HepG2 (cell line): ENCODE data around the gene OXSM. TPM values are rescaled to one million over a fixed set of nuclear protein-coding genes. Genes with fewer than 3 reads are reported as not detected.

Experiments used
- ATM ChIP-seq: fragments of 450-650 bp; IDR thresholded peaks from 2 replicates; pipeline ENCODE4 v1.7.1; 2017; ENCODE audit warnings: mild to moderate bottlenecking, borderline replicate concordance
- EHMT2 ChIP-seq: fragments of 200-600 bp; sonication (generic); IDR thresholded peaks from 2 replicates; pipeline ENCODE4 v1.7.0; 2017; ENCODE audit warnings: antibody characterized with exemption, low read depth, low read length, borderline replicate concordance
- MAZ ChIP-seq, 2 experiments: sonication (generic) in 1 of 2; formaldehyde crosslinking in 1 of 2; IDR thresholded peaks; 2 replicates each; pipeline versions ENCODE4 v1.5.0 to v1.6.1; 2012 to 2020; ENCODE audit warnings: low read depth in 2 of 2, mild to moderate bottlenecking in 2 of 2, borderline replicate concordance in 1 of 2, improper control_type of control experiment in 1 of 2, low read length in 1 of 2, missing genetic modification reagents in 1 of 2, moderate library complexity in 1 of 2
- MIER2 ChIP-seq: IDR thresholded peaks from 2 replicates; pipeline ENCODE4 v1.6.1; 2016; ENCODE audit warnings: missing biosample characterization, missing genetic modification reagents
- MTF1 ChIP-seq: sonication (generic); formaldehyde crosslinking; IDR thresholded peaks from 2 replicates; pipeline ENCODE4 v1.5.0; 2020; ENCODE audit warnings: missing genetic modification reagents
- PCBP1 ChIP-seq: fragments of 200-400 bp; formaldehyde crosslinking; IDR thresholded peaks from 2 replicates; pipeline ENCODE4 v1.6.1; 2017; ENCODE audit warnings: mild to moderate bottlenecking, low read depth, low read length, borderline replicate concordance
- PLRG1 ChIP-seq: fragments of 450-650 bp; conservative IDR thresholded peaks from 2 replicates; pipeline ENCODE4 v1.6.1; 2016
- SETDB1 ChIP-seq: sonication (generic); formaldehyde crosslinking; IDR thresholded peaks from 2 replicates; pipeline ENCODE4 v1.5.1; 2020; ENCODE audit warnings: missing genetic modification reagents, mild to moderate bottlenecking, borderline replicate concordance
- SIX4 ChIP-seq: sonication (generic); formaldehyde crosslinking; IDR thresholded peaks from 2 replicates; pipeline ENCODE4 v1.4.0; 2020; ENCODE audit warnings: missing genetic modification reagents
- ZNF101 ChIP-seq: sonication (generic); formaldehyde crosslinking; IDR thresholded peaks from 2 replicates; pipeline ENCODE4 v1.4.0; 2020; ENCODE audit warnings: mild to moderate bottlenecking, low read depth, missing genetic modification reagents, borderline replicate concordance
- ZNF367 ChIP-seq: sonication (generic); formaldehyde crosslinking; IDR thresholded peaks from 2 replicates; pipeline ENCODE4 v1.4.0; 2020; ENCODE audit warnings: missing genetic modification reagents, borderline replicate concordance
- ZNF570 ChIP-seq: sonication (generic); formaldehyde crosslinking; IDR thresholded peaks from 2 replicates; pipeline ENCODE4 v1.4.0; 2020; ENCODE audit warnings: mild to moderate bottlenecking, missing genetic modification reagents, borderline replicate concordance
- ZNF674 ChIP-seq: sonication (generic); formaldehyde crosslinking; IDR thresholded peaks from 2 replicates; pipeline ENCODE4 v1.5.0; 2020; ENCODE audit warnings: low read depth, mild to moderate bottlenecking, missing genetic modification reagents
- ZNF775 ChIP-seq: sonication (generic); formaldehyde crosslinking; IDR thresholded peaks from 2 replicates; pipeline ENCODE4 v1.4.0; 2020; ENCODE audit warnings: missing genetic modification reagents, mild to moderate bottlenecking, moderate library complexity, borderline replicate concordance
- ZSCAN20 ChIP-seq: sonication (generic); formaldehyde crosslinking; IDR thresholded peaks from 2 replicates; pipeline ENCODE4 v1.4.0; 2020; ENCODE audit warnings: missing genetic modification reagents, mild to moderate bottlenecking, borderline replicate concordance
- ZSCAN29 ChIP-seq: sonication (generic); formaldehyde crosslinking; conservative IDR thresholded peaks from 2 replicates; pipeline ENCODE4 v1.4.0; 2020; ENCODE audit warnings: mild to moderate bottlenecking, missing genetic modification reagents
- polyA plus RNA-seq, 8 experiments: library from polyadenylated mRNA; depleted of rRNA in 3 of 8; stranded (reverse) in 7 of 8; unstranded in 1 of 8; fragments of >200 nt; fragmentation: Illumina TruSeq in 4 of 8; extraction: Trizol in 4 of 8; gene quantifications; 2 replicates each; pipeline versions ENCODE4 v1.2.1 to v1.2.3, GENCODE V29; 2011 to 2016; ENCODE audit warnings: low read depth in 4 of 8, missing spikeins in 1 of 8, mixed read lengths in 1 of 8; ENCODE audit not compliant: insufficient read depth in 1 of 8
- total RNA-seq, 5 experiments: library from RNA; depleted of rRNA; stranded (reverse); fragments of >200 nt; fragmentation: Illumina TruSeq; extraction: Trizol; gene quantifications; 2 replicates each; pipeline ENCODE4 v1.2.3, GENCODE V29; 2016; ENCODE audit warnings: low read depth in 1 of 5
- TF ChIP-seq, protein P1 (sequence below): sonication (generic); formaldehyde crosslinking; IDR thresholded peaks from 2 replicates; pipeline ENCODE4 v1.4.0; 2020; ENCODE audit warnings: missing genetic modification reagents
- TF ChIP-seq, protein P2 (sequence below): sonication (generic); formaldehyde crosslinking; IDR thresholded peaks from 2 replicates; pipeline ENCODE4 v1.5.0; 2020; ENCODE audit warnings: missing genetic modification reagents
- TF ChIP-seq, protein P3 (sequence below): sonication (generic); formaldehyde crosslinking; IDR thresholded peaks from 2 replicates; pipeline ENCODE4 v1.4.0; 2020; ENCODE audit warnings: mild to moderate bottlenecking, missing genetic modification reagents
- TF ChIP-seq, protein P4 (sequence below): sonication (generic); formaldehyde crosslinking; IDR thresholded peaks from 2 replicates; pipeline ENCODE4 v1.5.0; 2020; ENCODE audit warnings: missing genetic modification reagents
- TF ChIP-seq, protein P5 (sequence below): sonication (generic); formaldehyde crosslinking; IDR thresholded peaks from 2 replicates; pipeline ENCODE4 v1.5.0; 2020; ENCODE audit warnings: mild to moderate bottlenecking, missing genetic modification reagents, moderate library complexity

Gene OXSM
- total and polyA plus RNA-seq, 2 of the 13 experiments (the other 11 are each of a cell fraction or from before 2014, with no cell fraction given) = 18.2 to 34.4 TPM

DNA sequence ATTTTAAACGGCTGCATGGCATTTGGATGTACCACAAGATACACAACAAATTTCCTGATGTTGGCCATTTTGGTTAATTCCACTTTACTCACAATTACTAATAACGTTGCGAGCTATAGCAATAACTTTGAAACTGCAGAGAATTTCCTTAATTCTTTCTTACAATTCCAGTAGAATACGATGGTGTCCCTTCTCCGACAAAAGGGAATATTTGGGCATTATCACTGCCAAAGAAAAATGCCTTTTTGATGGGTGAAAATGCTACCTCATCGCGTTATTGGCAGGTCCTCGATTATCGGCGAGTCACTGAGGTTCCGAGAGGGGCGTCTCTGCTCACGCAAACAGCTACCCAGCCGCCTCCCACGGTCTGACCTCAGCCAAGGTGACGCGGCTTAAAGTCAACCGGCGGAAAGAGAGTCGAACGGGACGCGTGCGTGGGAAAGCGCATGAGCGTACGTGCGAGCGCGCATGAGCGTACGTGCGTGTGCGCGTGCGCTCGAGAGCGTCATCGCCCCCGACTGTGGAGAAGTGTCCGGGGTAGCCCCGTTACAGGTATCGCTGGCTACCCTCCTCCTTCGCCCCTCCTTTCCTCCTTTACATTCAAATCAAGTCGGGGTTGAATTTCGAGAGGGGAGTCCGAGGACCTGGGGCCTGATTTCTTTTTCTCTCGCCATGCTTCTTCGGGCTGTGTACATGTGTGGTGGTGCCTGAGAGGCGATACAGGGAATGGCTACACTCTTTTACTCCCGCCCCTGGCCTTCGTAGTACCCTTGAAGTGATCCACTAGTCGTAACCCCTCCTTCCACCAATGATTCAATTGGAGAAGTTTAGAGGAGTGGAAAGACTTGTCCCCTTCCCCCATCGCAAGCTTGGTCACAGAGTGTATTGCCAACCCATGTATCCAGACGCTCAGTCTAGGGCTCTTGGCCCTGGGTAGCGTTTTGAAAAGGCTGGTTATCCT lies at the start of gene OXSM (continued):
- no peak for TF ChIP-seq SETDB1 (CRISPR knock-in tag)
- no peak for TF ChIP-seq EHMT2
- 0 out of 2 replicates have a peak, but pooled peaks have one; percentile 24 for TF ChIP-seq ZNF775 (CRISPR knock-in tag)
- TF ChIP-seq ZSCAN29 (CRISPR knock-in tag) = peak; percentile 55; the same call in 1 of the 2 replicates
- TF ChIP-seq, protein P1, sequence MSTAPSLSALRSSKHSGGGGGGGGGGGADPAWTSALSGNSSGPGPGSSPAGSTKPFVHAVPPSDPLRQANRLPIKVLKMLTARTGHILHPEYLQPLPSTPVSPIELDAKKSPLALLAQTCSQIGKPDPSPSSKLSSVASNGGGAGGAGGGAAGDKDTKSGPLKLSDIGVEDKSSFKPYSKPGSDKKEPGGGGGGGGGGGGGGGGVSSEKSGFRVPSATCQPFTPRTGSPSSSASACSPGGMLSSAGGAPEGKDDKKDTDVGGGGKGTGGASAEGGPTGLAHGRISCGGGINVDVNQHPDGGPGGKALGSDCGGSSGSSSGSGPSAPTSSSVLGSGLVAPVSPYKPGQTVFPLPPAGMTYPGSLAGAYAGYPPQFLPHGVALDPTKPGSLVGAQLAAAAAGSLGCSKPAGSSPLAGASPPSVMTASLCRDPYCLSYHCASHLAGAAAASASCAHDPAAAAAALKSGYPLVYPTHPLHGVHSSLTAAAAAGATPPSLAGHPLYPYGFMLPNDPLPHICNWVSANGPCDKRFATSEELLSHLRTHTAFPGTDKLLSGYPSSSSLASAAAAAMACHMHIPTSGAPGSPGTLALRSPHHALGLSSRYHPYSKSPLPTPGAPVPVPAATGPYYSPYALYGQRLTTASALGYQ (CRISPR knock-in tag) = 0 out of 2 replicates have a peak, but pooled peaks have one; percentile 63
- TF ChIP-seq, protein P2, sequence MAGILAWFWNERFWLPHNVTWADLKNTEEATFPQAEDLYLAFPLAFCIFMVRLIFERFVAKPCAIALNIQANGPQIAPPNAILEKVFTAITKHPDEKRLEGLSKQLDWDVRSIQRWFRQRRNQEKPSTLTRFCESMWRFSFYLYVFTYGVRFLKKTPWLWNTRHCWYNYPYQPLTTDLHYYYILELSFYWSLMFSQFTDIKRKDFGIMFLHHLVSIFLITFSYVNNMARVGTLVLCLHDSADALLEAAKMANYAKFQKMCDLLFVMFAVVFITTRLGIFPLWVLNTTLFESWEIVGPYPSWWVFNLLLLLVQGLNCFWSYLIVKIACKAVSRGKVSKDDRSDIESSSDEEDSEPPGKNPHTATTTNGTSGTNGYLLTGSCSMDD (CRISPR knock-in tag) = no peak
- TF ChIP-seq ZSCAN20 = 0 out of 2 replicates have a peak, but pooled peaks have one; percentile 12
- no peak for TF ChIP-seq ZNF570 (CRISPR knock-in tag)
- no peak for TF ChIP-seq MAZ (IDR thresholded peaks at IDR 0.05; ENCODE audit: borderline replicate concordance, low read depth, low read length)
- peak; percentile 74 for TF ChIP-seq MAZ (CRISPR knock-in tag; IDR thresholded peaks at IDR 0.05; ENCODE audit: low read depth)
- no peak for TF ChIP-seq SIX4 (CRISPR knock-in tag)
- no peak for TF ChIP-seq ATM
- TF ChIP-seq, protein P3, sequence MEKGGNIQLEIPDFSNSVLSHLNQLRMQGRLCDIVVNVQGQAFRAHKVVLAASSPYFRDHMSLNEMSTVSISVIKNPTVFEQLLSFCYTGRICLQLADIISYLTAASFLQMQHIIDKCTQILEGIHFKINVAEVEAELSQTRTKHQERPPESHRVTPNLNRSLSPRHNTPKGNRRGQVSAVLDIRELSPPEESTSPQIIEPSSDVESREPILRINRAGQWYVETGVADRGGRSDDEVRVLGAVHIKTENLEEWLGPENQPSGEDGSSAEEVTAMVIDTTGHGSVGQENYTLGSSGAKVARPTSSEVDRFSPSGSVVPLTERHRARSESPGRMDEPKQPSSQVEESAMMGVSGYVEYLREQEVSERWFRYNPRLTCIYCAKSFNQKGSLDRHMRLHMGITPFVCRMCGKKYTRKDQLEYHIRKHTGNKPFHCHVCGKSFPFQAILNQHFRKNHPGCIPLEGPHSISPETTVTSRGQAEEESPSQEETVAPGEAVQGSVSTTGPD = no peak
- TF ChIP-seq ZNF367 (CRISPR knock-in tag) = peak; percentile 24; the same call in 1 of the 2 replicates
- no peak for TF ChIP-seq PCBP1
- TF ChIP-seq, protein P4, sequence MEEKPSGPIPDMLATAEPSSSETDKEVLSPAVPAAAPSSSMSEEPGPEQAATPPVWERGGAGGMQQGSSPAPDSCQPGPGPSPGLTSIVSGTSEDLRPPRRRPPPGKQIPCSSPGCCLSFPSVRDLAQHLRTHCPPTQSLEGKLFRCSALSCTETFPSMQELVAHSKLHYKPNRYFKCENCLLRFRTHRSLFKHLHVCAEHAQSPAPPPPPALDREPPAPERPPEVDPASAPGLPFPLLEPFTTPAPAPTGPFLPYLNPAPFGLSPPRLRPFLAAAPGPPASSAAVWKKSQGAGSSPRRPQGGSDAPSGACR (CRISPR knock-in tag) = peak; percentile 91
- TF ChIP-seq PLRG1 = no peak
- TF ChIP-seq, protein P5, sequence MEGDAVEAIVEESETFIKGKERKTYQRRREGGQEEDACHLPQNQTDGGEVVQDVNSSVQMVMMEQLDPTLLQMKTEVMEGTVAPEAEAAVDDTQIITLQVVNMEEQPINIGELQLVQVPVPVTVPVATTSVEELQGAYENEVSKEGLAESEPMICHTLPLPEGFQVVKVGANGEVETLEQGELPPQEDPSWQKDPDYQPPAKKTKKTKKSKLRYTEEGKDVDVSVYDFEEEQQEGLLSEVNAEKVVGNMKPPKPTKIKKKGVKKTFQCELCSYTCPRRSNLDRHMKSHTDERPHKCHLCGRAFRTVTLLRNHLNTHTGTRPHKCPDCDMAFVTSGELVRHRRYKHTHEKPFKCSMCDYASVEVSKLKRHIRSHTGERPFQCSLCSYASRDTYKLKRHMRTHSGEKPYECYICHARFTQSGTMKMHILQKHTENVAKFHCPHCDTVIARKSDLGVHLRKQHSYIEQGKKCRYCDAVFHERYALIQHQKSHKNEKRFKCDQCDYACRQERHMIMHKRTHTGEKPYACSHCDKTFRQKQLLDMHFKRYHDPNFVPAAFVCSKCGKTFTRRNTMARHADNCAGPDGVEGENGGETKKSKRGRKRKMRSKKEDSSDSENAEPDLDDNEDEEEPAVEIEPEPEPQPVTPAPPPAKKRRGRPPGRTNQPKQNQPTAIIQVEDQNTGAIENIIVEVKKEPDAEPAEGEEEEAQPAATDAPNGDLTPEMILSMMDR (CRISPR knock-in tag) = peak; percentile 31
- TF ChIP-seq ZNF101 (CRISPR knock-in tag) = no peak
- no peak for TF ChIP-seq MTF1 (CRISPR knock-in tag)
- no peak for TF ChIP-seq MIER2 (CRISPR knock-in tag)
- no peak for TF ChIP-seq ZNF674 (CRISPR knock-in tag)
